HepG2 (cell line): ENCODE results near the gene HOXA9. TPM values are rescaled to one million over a fixed set of nuclear protein-coding genes. Genes with fewer than 3 reads are reported as not detected.

Source experiments
- BRF2 ChIP-seq: sonication (generic); formaldehyde crosslinking; IDR thresholded peaks from 2 replicates; pipeline ENCODE4 v1.8.1; 2022; ENCODE audit warnings: mild to moderate bottlenecking, missing genetic modification reagents
- DPF2 ChIP-seq: sonication (generic); formaldehyde crosslinking; IDR thresholded peaks from 2 replicates; pipeline ENCODE4 v1.4.0; 2020; ENCODE audit warnings: mild to moderate bottlenecking, low read depth, missing genetic modification reagents, borderline replicate concordance
- GATAD1 ChIP-seq: IDR thresholded peaks from 2 replicates; pipeline ENCODE4 v1.6.1; 2016; ENCODE audit warnings: missing genetic modification reagents, missing compliant biosample characterization
- HNRNPL ChIP-seq: fragments of 200-400 bp; formaldehyde crosslinking; IDR thresholded peaks from 2 replicates; pipeline ENCODE4 v1.6.1; 2017; ENCODE audit warnings: mild to moderate bottlenecking, low read depth, low read length
- HOXA9 ChIP-seq: sonication (generic); formaldehyde crosslinking; IDR thresholded peaks from 2 replicates; pipeline ENCODE4 v1.8.1; 2022; ENCODE audit warnings: missing genetic modification reagents, mild to moderate bottlenecking, moderate library complexity, borderline replicate concordance
- NONO ChIP-seq, 2 experiments: fragments of 450-650 bp in 1 of 2; sonication (generic) in 1 of 2; formaldehyde crosslinking in 1 of 2; IDR thresholded peaks in 1 of 2; conservative IDR thresholded peaks in 1 of 2; 2 replicates each; pipeline versions ENCODE4 v1.6.1 to v1.8.0; 2017 to 2022; ENCODE audit warnings: mild to moderate bottlenecking in 1 of 2, missing genetic modification reagents in 1 of 2, moderate library complexity in 1 of 2
- PAF1 ChIP-seq: IDR thresholded peaks from 2 replicates; pipeline ENCODE4 v1.6.1; 2016; ENCODE audit warnings: missing genetic modification reagents, missing compliant biosample characterization
- PHF8 ChIP-seq: sonication (generic); formaldehyde crosslinking; IDR thresholded peaks from 2 replicates; pipeline ENCODE4 v1.5.0; 2020; ENCODE audit warnings: missing genetic modification reagents
- SAP130 ChIP-seq: IDR thresholded peaks from 2 replicates; pipeline ENCODE4 v1.6.1; 2016; ENCODE audit warnings: low read depth
- SRF ChIP-seq: IDR thresholded peaks from 2 replicates; pipeline ENCODE4 v1.6.1; 2011; ENCODE audit warnings: mild to moderate bottlenecking, low read depth, low read length, moderate library complexity
- SRY ChIP-seq: sonication (generic); formaldehyde crosslinking; IDR thresholded peaks from 2 replicates; pipeline ENCODE4 v1.8.0; 2022; ENCODE audit warnings: mild to moderate bottlenecking, missing genetic modification reagents
- TFDP2 ChIP-seq: sonication (generic); formaldehyde crosslinking; IDR thresholded peaks from 2 replicates; pipeline ENCODE4 v1.4.0; 2020; ENCODE audit warnings: missing genetic modification reagents
- THYN1 ChIP-seq: sonication (generic); formaldehyde crosslinking; IDR thresholded peaks from 2 replicates; pipeline ENCODE4 v1.8.1; 2023; ENCODE audit warnings: low read depth, mild to moderate bottlenecking, moderate library complexity, missing genetic modification reagents, borderline replicate concordance
- ZBTB20 ChIP-seq: sonication (generic); formaldehyde crosslinking; IDR thresholded peaks from 2 replicates; pipeline ENCODE4 v1.8.1; 2023; ENCODE audit warnings: missing genetic modification reagents, low read depth, mild to moderate bottlenecking, borderline replicate concordance
- ZNF580 ChIP-seq: IDR thresholded peaks from 2 replicates; pipeline ENCODE4 v1.6.1; 2016; ENCODE audit warnings: low read depth, borderline replicate concordance
- ZNF720 ChIP-seq: sonication (generic); formaldehyde crosslinking; IDR thresholded peaks from 2 replicates; pipeline ENCODE4 v1.4.0; 2020; ENCODE audit warnings: missing genetic modification reagents
- ZSCAN9 ChIP-seq: IDR thresholded peaks from 2 replicates; pipeline ENCODE4 v1.6.1; 2016; ENCODE audit warnings: borderline replicate concordance
- polyA plus RNA-seq, 8 experiments: library from polyadenylated mRNA; depleted of rRNA in 3 of 8; stranded (reverse) in 7 of 8; unstranded in 1 of 8; fragments of >200 nt; fragmentation: Illumina TruSeq in 4 of 8; extraction: Trizol in 4 of 8; gene quantifications; 2 replicates each; pipeline versions ENCODE4 v1.2.1 to v1.2.3, GENCODE V29; 2011 to 2016; ENCODE audit warnings: low read depth in 4 of 8, missing spikeins in 1 of 8, mixed read lengths in 1 of 8; ENCODE audit not compliant: insufficient read depth in 1 of 8
- total RNA-seq, 5 experiments: library from RNA; depleted of rRNA; stranded (reverse); fragments of >200 nt; fragmentation: Illumina TruSeq; extraction: Trizol; gene quantifications; 2 replicates each; pipeline ENCODE4 v1.2.3, GENCODE V29; 2016; ENCODE audit warnings: low read depth in 1 of 5
- TF ChIP-seq, protein P1 (sequence below), 2 experiments: sonication (generic) in 1 of 2; formaldehyde crosslinking in 1 of 2; IDR thresholded peaks; 2 replicates each; pipeline versions ENCODE4 v1.4.0 to v1.6.1; 2016 to 2020; ENCODE audit warnings: borderline replicate concordance in 1 of 2, low read depth in 1 of 2, mild to moderate bottlenecking in 1 of 2, missing genetic modification reagents in 1 of 2
- TF ChIP-seq, protein P2 (sequence below): sonication (generic); formaldehyde crosslinking; IDR thresholded peaks from 2 replicates; pipeline ENCODE4 v1.4.0; 2020; ENCODE audit warnings: mild to moderate bottlenecking, missing genetic modification reagents

The HOXA9 gene
- total and polyA plus RNA-seq, 2 of the 13 experiments (the other 11 are each of a cell fraction or from before 2014, with no cell fraction given): not detected

DNA sequence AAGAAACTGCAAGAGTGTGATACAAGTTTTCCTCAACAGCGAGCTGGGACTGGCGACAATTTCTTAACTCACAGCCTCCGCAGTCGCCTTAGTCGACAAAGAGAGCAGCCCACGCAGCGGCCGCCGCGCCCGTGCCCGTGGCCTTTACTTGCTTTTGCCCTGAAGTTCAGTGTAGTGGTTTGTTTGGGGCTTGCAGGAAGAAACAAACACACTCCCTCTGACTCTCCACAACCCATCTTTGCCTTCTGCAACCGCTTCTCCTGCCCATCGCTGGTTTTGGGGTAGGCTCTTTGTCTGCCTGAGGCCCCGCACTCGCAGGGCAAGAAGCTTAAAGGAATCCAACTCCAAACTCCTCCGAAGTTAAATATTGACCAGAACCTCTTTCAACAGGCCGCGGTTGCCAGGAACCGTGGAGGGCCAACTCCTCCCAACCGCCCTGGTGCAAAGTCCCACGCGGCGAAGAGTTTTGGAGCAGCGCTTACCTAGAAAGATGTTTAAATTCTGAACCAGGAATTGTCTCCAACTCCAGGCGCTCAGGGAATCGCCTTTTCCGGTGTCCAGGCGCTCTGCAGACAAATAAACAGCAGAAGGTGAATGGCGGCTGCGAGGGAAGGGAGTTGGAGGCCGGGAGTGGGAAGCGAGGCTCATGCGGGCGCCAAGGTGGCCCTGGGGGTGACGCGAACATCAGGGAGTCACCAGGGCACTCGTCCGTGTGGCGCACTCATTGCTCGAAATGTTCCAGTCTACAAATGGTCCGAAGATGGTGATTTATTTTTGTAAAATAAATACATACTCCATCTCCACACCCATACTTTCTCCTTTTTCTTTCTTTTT lies 43.0 kb downstream of the HOXA9 start (continued):
- peak; percentile 51; the same call in 1 of the 2 replicates for TF ChIP-seq BRF2 (CRISPR knock-in tag)
- TF ChIP-seq, protein P1, sequence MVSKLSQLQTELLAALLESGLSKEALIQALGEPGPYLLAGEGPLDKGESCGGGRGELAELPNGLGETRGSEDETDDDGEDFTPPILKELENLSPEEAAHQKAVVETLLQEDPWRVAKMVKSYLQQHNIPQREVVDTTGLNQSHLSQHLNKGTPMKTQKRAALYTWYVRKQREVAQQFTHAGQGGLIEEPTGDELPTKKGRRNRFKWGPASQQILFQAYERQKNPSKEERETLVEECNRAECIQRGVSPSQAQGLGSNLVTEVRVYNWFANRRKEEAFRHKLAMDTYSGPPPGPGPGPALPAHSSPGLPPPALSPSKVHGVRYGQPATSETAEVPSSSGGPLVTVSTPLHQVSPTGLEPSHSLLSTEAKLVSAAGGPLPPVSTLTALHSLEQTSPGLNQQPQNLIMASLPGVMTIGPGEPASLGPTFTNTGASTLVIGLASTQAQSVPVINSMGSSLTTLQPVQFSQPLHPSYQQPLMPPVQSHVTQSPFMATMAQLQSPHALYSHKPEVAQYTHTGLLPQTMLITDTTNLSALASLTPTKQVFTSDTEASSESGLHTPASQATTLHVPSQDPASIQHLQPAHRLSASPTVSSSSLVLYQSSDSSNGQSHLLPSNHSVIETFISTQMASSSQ (IDR thresholded peaks at IDR 0.05; ENCODE audit: low read depth): peak; percentile 97
- TF ChIP-seq, protein P1 (CRISPR knock-in tag; IDR thresholded peaks at IDR 0.05; ENCODE audit: borderline replicate concordance): peak; percentile 99
- TF ChIP-seq, protein P2, sequence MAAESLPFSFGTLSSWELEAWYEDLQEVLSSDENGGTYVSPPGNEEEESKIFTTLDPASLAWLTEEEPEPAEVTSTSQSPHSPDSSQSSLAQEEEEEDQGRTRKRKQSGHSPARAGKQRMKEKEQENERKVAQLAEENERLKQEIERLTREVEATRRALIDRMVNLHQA: no peak
- peak; percentile 61; the same call in 1 of the 2 replicates for TF ChIP-seq SRY
- TF ChIP-seq HNRNPL: peak; percentile 43; the same call in 1 of the 2 replicates
- no peak for TF ChIP-seq PAF1 (CRISPR knock-in tag)
- TF ChIP-seq NONO (IDR thresholded peaks at IDR 0.05): no peak
- TF ChIP-seq NONO (CRISPR knock-in tag; conservative IDR thresholded peaks at IDR 0.05): 0 out of 2 replicates have a peak, but pooled peaks have one; percentile 44
- TF ChIP-seq ZSCAN9: peak; percentile 53
- TF ChIP-seq TFDP2 (CRISPR knock-in tag): peak; percentile 47; the same call in 1 of the 2 replicates
- peak; percentile 21; the same call in 1 of the 2 replicates for TF ChIP-seq ZBTB20 (CRISPR knock-in tag)
- TF ChIP-seq THYN1 (CRISPR knock-in tag): peak; percentile 81; the same call in 1 of the 2 replicates
- no peak; the same call in 1 of the 2 replicates for TF ChIP-seq DPF2
- TF ChIP-seq ZNF720 (CRISPR knock-in tag): no peak
- TF ChIP-seq PHF8: peak; percentile 72
- TF ChIP-seq SAP130 (CRISPR knock-in tag): peak; percentile 89
- TF ChIP-seq HOXA9 (CRISPR knock-in tag): no peak
- no peak for TF ChIP-seq GATAD1 (CRISPR knock-in tag)
- 0 out of 2 replicates have a peak, but pooled peaks have one; percentile 1 for TF ChIP-seq SRF
- TF ChIP-seq ZNF580 (CRISPR knock-in tag): 0 out of 2 replicates have a peak, but pooled peaks have one; percentile 52
